ENCODE measurements around the gene UBA7. TPM values are rescaled to one million over a fixed set of nuclear protein-coding genes. Genes with fewer than 3 reads are reported as not detected.

The UBA7 gene
- polyA plus RNA-seq, 1 of the 3 experiments (the other 2 are of a cell fraction): 22.6 TPM

GRCh38 chr3:49786357-49787181 lies 27.2 kb downstream of the UBA7 start, which contains the start of gene IP6K1 (continued):
- TF ChIP-seq MEF2A (IDR thresholded peaks at IDR 0.05; ENCODE audit: borderline replicate concordance, low read depth) (no peak), MAX (IDR thresholded peaks at IDR 0.05; ENCODE audit: low read depth) (peak; percentile 95), TCF12 (IDR thresholded peaks at IDR 0.05) (no peak), RCOR1 (IDR thresholded peaks at IDR 0.05; ENCODE audit: low read length) (no peak), IRF3 (IDR thresholded peaks at IDR 0.05; ENCODE audit: low read depth, low read length) (no peak; the same call in 1 of the 2 replicates), FOSL2 (IDR thresholded peaks at IDR 0.05; ENCODE audit: borderline replicate concordance, low read depth) (no peak), PBX3 (IDR thresholded peaks at IDR 0.05) (peak; percentile 100), TEAD4 (IDR thresholded peaks at IDR 0.05; ENCODE audit: borderline replicate concordance, insufficient read depth) (no peak), NFIC (IDR thresholded peaks at IDR 0.05; ENCODE audit: borderline replicate concordance) (no peak), JUND (IDR thresholded peaks at IDR 0.05) (no peak)

- Histone ChIP-seq H3K27me3 (ENCODE audit: insufficient read depth) (no peaks in the 10 kb centered on the region), H3K9me2 (no peaks in the 10 kb centered on the region), H3K9me3 (no peaks in the 10 kb centered on the region), H2AFZ (ENCODE audit: low read depth) (peak overlapping the region; percentile 91; the same call in 1 of the 2 replicates), H3K4me1 (ENCODE audit: control insufficient read depth in 1 of 2, insufficient read depth in 2 of 2, low read depth in 1 of 2, low read length in 1 of 2) (peaks cover 5 to 6% of the 10 kb centered on the region in 2 experiments; a peak in 1 of 4 replicates), H3K4me3 (ENCODE audit: low read depth in 2 of 2, low read length in 1 of 2) (peak overlapping the region; percentile 68 to 96), H3F3A (replicated peaks; ENCODE audit: insufficient read depth) (no peaks in the 10 kb centered on the region), H3K27ac (ENCODE audit: low read depth in 2 of 2, low read length in 1 of 2) (peak overlapping the region; percentile 70 to 74), H3K4me2 (peak overlapping the region; percentile 99), H3K9ac (peak overlapping the region; percentile 88), H3K36me3 (replicated peaks in 1 of 2; ENCODE audit: control insufficient read depth in 1 of 2, insufficient read depth in 2 of 2, low read length in 1 of 2) (peaks cover 0 to 30% of the 10 kb centered on the region in 2 experiments), H4K20me1 (ENCODE audit: insufficient read depth) (peaks cover 12% of the 10 kb centered on the region; the same call in 1 of the 2 replicates), H3K79me2 (ENCODE audit: insufficient read depth) (peaks cover 56% of the 10 kb centered on the region)
- ChIA-PET POLR2A (interaction anchor here (1.5 kb wide), 1 partner anchor 155 kb away, joined by 3 read pairs; no protein-coding TSS in a partner anchor), CTCF (interaction anchor here (0.9 to 3.3 kb wide), 4 partner anchors 12 to 120 kb away, joined by 3 to 23 read pairs (median 4); partner anchors contain the start of genes AMIGO3 and INKA1)
- DNase-seq: peak; percentile 59
- 6% methylated on average over 17 of the region's 50 CpGs for WGBS (ENCODE audit: low lambda C conversion rate)
- TF ChIP-seq RAD21 (IDR thresholded peaks at IDR 0.05; ENCODE audit: low read length) (no peak), REST (IDR thresholded peaks at IDR 0.05; ENCODE audit: low read depth, low read length) (peak; percentile 71), SIN3A (IDR thresholded peaks at IDR 0.05; ENCODE audit: borderline replicate concordance, low read depth, low read length) (no peak), SMC3 (IDR thresholded peaks at IDR 0.05; ENCODE audit: low read depth, low read length) (no peak), ZBTB33 (IDR thresholded peaks at IDR 0.05; ENCODE audit: borderline replicate concordance, low read depth) (no peak), CHD2 (IDR thresholded peaks at IDR 0.05; ENCODE audit: low read length, partially characterized antibody) (no peak), FOXJ3 (CRISPR knock-in tag; IDR thresholded peaks at IDR 0.05) (no peak), TEAD4 (IDR thresholded peaks at IDR 0.05; ENCODE audit: borderline replicate concordance, insufficient read depth) (no peak), EP300 (IDR thresholded peaks at IDR 0.05; ENCODE audit: borderline replicate concordance in 1 of 2, low read depth in 1 of 2, low read length in 1 of 2) (no peak), GATA2 (CRISPR knock-in tag; IDR thresholded peaks at IDR 0.05) (no peak), NFIC (IDR thresholded peaks at IDR 0.05; ENCODE audit: borderline replicate concordance) (no peak)
Observed at GRCh38 chr3:49785565-49786356, 28.0 kb downstream of the UBA7 start.

Measured in SK-N-SH (cell line).